ENCODE measurements around the gene LSAMP. TPM values are rescaled to one million over a fixed set of nuclear protein-coding genes. Genes with fewer than 3 reads are reported as not detected.

Gene LSAMP
- total and polyA plus RNA-seq, 2 experiments from 2014 or later, result 4.6 to 6.0 TPM

DNA sequence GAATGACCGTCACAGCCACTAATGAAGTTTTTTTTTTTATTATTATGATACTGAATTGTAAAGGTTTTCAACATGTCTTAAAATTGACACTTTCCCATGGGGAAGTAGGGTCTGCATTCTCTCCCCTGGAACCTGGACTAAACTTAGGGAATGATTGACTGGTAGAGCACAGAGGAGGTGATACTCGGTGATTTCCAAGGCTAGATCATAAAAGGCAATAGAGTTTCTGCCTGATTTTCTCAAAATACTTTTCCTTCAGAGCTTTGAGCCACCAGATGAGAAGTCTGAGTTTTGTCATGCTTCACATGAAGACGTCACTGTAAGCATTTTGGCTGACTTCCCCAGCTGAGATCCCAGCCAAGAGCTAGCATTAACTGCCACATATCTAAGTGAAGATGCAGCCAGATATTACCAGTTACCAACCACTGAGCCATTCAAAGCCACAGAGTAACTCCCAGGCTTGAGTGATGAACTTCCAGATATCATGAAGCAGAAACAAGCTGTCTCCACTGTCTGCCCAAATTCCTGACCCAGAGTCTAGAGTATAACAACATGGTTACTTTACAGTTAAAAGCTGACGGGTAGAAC is 105.8 kb downstream of the LSAMP start:
- Histone ChIP-seq H3K4me3 (no peak overlapping the region), H3K36me3 (no peaks in the 10 kb centered on the region), H3K27ac (no peak overlapping the region), H3K9me3 (ENCODE audit: low read depth) (no peaks in the 10 kb centered on the region), H3K4me1 (ENCODE audit: low read depth) (no peaks in the 10 kb centered on the region), H3K27me3 (no peaks in the 10 kb centered on the region)
- TF ChIP-seq, protein P1, sequence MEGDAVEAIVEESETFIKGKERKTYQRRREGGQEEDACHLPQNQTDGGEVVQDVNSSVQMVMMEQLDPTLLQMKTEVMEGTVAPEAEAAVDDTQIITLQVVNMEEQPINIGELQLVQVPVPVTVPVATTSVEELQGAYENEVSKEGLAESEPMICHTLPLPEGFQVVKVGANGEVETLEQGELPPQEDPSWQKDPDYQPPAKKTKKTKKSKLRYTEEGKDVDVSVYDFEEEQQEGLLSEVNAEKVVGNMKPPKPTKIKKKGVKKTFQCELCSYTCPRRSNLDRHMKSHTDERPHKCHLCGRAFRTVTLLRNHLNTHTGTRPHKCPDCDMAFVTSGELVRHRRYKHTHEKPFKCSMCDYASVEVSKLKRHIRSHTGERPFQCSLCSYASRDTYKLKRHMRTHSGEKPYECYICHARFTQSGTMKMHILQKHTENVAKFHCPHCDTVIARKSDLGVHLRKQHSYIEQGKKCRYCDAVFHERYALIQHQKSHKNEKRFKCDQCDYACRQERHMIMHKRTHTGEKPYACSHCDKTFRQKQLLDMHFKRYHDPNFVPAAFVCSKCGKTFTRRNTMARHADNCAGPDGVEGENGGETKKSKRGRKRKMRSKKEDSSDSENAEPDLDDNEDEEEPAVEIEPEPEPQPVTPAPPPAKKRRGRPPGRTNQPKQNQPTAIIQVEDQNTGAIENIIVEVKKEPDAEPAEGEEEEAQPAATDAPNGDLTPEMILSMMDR (IDR thresholded peaks at IDR 0.05; ENCODE audit: low read depth, low read length), result no peak
- DNase-seq (ENCODE audit: low read depth in 1 of 2, low spot score in 1 of 2), result peak in 1 of 2 donors; percentile 81

DNA sequence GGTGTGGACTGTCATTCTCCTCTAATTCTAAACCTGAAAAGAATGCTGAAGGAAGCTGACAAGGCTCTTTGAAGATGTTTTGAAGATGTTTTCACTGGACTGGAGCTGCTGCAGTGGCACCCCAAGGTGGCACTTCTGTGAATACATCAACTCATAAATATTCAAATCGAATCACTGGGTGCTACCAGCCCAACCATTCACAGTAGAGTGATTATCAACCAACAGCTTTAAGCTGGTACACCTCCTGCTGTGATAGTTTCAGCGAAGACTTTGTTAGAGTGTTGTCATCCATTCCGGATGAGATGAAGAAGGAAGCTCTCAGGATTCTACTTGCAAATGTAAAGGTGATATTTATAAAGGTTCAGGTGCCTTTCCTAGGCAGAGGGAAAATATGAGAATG is 106.6 kb downstream of the LSAMP start:
- H3K9me3 ChIP-seq (ENCODE audit: low read depth), result no peaks in the 10 kb centered on the region
- TF ChIP-seq, protein P1 (IDR thresholded peaks at IDR 0.05; ENCODE audit: low read depth, low read length), result no peak
- no peak overlapping the region for H3K27ac ChIP-seq
- H3K4me1 ChIP-seq (ENCODE audit: low read depth), result no peaks in the 10 kb centered on the region
- no peaks in the 10 kb centered on the region for H3K36me3 ChIP-seq
- H3K4me3 ChIP-seq, result no peak overlapping the region
- no peaks in the 10 kb centered on the region for H3K27me3 ChIP-seq
- no peak for DNase-seq (ENCODE audit: low read depth in 1 of 2, low spot score in 1 of 2)

DNA sequence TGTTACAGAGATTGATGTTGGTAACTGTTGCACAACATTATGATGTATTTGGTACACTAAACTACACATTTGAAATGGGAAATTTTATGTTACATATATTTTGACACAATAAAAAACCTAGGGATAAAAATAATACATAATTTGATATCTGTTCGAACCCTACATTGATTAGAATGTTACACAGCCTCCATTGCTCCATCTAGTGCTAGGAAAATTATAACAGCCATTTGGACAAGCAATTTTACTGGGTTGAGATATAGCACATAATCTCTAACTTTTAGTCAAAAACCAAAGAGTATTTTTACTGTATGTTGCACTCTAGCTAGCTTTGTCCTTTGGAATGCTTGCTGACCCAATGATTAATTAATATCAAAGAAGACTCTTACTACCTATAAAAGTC is 108.1 kb downstream of the LSAMP start:
- Histone ChIP-seq H3K4me1 (ENCODE audit: low read depth) (no peaks in the 10 kb centered on the region), H3K4me3 (no peak overlapping the region), H3K27ac (no peak overlapping the region), H3K36me3 (no peaks in the 10 kb centered on the region), H3K27me3 (no peaks in the 10 kb centered on the region), H3K9me3 (ENCODE audit: low read depth) (no peaks in the 10 kb centered on the region)
- no peak for DNase-seq (ENCODE audit: low read depth in 1 of 2, low spot score in 1 of 2)
- TF ChIP-seq, protein P1 (IDR thresholded peaks at IDR 0.05; ENCODE audit: low read depth, low read length), result peak; percentile 23

DNA sequence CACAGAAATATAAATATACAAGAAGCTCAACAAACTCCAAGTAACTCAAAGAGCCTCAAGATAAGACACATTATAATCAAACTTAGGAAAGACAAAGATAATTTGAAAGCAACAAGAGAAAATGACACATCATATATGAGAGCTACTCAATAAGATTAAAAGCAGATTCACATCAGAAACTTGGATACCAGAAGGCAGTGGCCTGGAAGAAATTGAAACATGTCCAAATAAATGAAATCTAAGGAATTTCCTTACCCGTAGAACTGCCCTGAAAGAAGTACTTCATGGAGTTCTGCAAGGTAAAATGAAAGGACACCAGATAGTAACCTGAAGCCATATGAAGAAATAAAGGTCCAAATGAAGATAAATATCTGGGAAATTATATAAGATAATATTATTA is 113.9 kb downstream of the LSAMP start:
- Histone ChIP-seq H3K9me3 (ENCODE audit: low read depth) (no peaks in the 10 kb centered on the region), H3K4me3 (no peak overlapping the region), H3K36me3 (no peaks in the 10 kb centered on the region), H3K27me3 (no peaks in the 10 kb centered on the region), H3K27ac (no peak overlapping the region), H3K4me1 (ENCODE audit: low read depth) (no peaks in the 10 kb centered on the region)
- no peak for DNase-seq (ENCODE audit: low read depth in 1 of 2, low spot score in 1 of 2)
- TF ChIP-seq, protein P1 (IDR thresholded peaks at IDR 0.05; ENCODE audit: low read depth, low read length), result no peak

DNA sequence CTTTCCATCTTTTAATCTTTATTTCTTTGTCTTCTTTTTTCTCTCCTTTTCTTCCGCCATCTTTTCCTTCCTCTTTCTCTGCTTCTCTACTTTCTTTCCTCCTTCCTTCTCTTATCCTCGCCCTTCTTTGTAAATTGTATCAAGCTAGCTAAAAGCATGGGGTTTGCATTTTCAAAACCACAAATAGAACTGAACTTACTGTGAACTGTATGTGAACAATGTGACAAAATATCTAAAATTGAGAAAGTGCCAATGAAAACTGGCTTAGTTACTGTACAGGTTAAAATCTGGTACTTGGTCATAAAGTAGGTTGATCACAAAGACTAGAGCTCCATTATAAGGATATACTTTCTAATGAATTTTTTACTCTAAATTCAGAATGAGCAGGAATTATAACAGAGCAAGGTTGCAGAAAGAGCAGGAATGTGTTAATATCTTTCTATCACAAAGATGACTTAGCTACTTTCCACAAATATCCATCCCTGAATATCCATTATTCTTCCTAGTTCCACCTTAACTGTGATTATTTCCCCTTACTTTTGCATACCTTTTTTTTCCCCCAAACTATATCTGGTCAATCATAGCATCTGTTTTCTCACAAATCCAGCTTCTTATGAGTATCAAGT is 122.4 kb downstream of the LSAMP start:
- TF ChIP-seq, protein P1 (IDR thresholded peaks at IDR 0.05; ENCODE audit: low read depth, low read length), result no peak
- H3K36me3 ChIP-seq, result no peaks in the 10 kb centered on the region
- no peaks in the 10 kb centered on the region for H3K27me3 ChIP-seq
- no peak for DNase-seq (ENCODE audit: low read depth in 1 of 2, low spot score in 1 of 2)
- peaks cover 8% of the 10 kb centered on the region for H3K4me1 ChIP-seq (ENCODE audit: low read depth)
- no peak overlapping the region for H3K27ac ChIP-seq
- no peak overlapping the region for H3K4me3 ChIP-seq
- H3K9me3 ChIP-seq (ENCODE audit: low read depth), result no peaks in the 10 kb centered on the region
